Measurements from ENCODE around the gene PTPRU. TPM values are rescaled to one million over a fixed set of nuclear protein-coding genes. Genes with fewer than 3 reads are reported as not detected.

PTPRU gene
- total and polyA plus RNA-seq, 7 experiments from 2014 or later = 0.17 to 0.42 TPM; not detected in 5

DNA sequence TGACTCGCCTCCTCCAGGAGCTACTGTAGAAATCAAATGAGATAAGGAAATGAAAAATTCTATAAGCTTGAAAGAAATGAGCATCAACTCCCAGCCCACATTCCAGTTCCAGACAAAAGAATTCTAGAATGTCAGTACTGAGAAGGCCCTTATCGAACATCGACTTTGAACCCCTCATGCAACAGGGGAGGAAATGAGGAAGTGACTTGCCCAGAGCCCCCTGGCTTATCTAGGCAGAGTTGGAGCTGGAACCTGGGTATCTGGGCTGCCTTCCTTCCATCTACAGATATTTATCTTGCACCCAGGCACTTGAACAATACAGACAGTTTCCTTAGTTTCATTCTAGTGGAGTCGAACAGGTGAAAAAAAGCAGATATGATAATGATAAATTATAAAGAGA is 27.9 kb upstream of the PTPRU start:
- Histone ChIP-seq H3K4me3 (ENCODE audit: low read length) (no peak overlapping the region), H3K27ac (ENCODE audit: low read depth, low read length) (no peak overlapping the region), H3K36me3 (ENCODE audit: control insufficient read depth in 2 of 3, insufficient read depth in 3 of 3, low read length in 3 of 3) (peaks cover 0 to 54% (median 0%) of the 10 kb centered on the region in 3 experiments), H3K27me3 (ENCODE audit: control insufficient read depth in 2 of 2, insufficient read depth in 2 of 2, low read length in 2 of 2) (no peaks in the 10 kb centered on the region), H3K4me1 (ENCODE audit: control insufficient read depth in 2 of 2, insufficient read depth in 2 of 2, low read length in 2 of 2) (no peaks in the 10 kb centered on the region), H3K9me3 (ENCODE audit: control insufficient read depth in 2 of 3, low read length in 3 of 3) (no peaks in the 10 kb centered on the region)
- Mint-ChIP-seq H3K4me1 (peaks cover 0 to 4% (median 0%) of the 10 kb centered on the region in 7 donors), H3K27ac (no peak overlapping the region), H3K4me3 (no peak overlapping the region), H3K9me3 (peaks cover 0 to 2% (median 0%) of the 10 kb centered on the region in 11 donors), H3K36me3 (peaks cover 5 to 33% (median 13%) of the 10 kb centered on the region in 5 donors), H3K27me3 (no peaks in the 10 kb centered on the region)
- ChIA-PET POLR2A (no interaction called here), CTCF (interaction anchor here (0.7 kb wide), 1 partner anchor 1501 kb away, joined by 3 read pairs; no protein-coding TSS in a partner anchor)
- ATAC-seq (no peak), DNase-seq (no peak)
- intact Hi-C loops (cut with micrococcal nuclease) = no loop called here

DNA sequence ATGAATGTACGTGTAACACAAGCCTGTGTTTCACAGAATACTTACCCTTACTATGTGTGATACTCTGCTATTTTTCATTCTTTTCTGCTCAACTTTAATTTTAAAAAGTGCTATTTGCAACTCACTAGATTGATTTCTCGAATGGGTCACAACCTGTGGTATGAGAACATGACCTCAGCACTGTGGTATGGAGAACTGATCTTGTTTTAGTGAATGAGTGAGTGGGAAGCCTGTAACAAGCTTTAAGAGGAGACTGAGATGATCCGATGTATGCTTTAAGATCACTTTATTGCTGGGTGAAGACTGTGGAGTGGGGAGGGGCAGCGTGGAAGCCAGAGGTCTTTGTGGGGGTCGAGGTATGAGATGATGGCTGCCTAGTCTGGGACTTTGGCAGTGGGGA is 27.1 kb upstream of the PTPRU start:
- intact Hi-C loops (cut with micrococcal nuclease) = no loop called here
- H3K27ac ChIP-seq (ENCODE audit: low read depth, low read length) = no peak overlapping the region
- H3K27me3 ChIP-seq (ENCODE audit: control insufficient read depth in 2 of 2, insufficient read depth in 2 of 2, low read length in 2 of 2) = no peaks in the 10 kb centered on the region
- POLR2A ChIA-PET = no interaction called here
- DNase-seq (no peak), ATAC-seq (no peak)
- peaks cover 0 to 2% (median 0%) of the 10 kb centered on the region in 11 donors for H3K9me3 Mint-ChIP-seq
- no peak overlapping the region for H3K4me3 Mint-ChIP-seq
- peaks cover 0 to 53% (median 0%) of the 10 kb centered on the region in 3 experiments for H3K36me3 ChIP-seq (ENCODE audit: control insufficient read depth in 2 of 3, insufficient read depth in 3 of 3, low read length in 3 of 3)
- H3K36me3 Mint-ChIP-seq = peaks cover 5 to 32% (median 17%) of the 10 kb centered on the region in 5 donors
- CTCF ChIA-PET = no interaction called here
- no peaks in the 10 kb centered on the region for H3K4me1 ChIP-seq (ENCODE audit: control insufficient read depth in 2 of 2, insufficient read depth in 2 of 2, low read length in 2 of 2)
- no peaks in the 10 kb centered on the region for H3K9me3 ChIP-seq (ENCODE audit: control insufficient read depth in 2 of 3, low read length in 3 of 3)
- H3K4me3 ChIP-seq (ENCODE audit: low read length) = no peak overlapping the region
- H3K4me1 Mint-ChIP-seq = peaks cover 0 to 4% (median 0%) of the 10 kb centered on the region in 7 donors
- no peaks in the 10 kb centered on the region for H3K27me3 Mint-ChIP-seq
- H3K27ac Mint-ChIP-seq = no peak overlapping the region

DNA sequence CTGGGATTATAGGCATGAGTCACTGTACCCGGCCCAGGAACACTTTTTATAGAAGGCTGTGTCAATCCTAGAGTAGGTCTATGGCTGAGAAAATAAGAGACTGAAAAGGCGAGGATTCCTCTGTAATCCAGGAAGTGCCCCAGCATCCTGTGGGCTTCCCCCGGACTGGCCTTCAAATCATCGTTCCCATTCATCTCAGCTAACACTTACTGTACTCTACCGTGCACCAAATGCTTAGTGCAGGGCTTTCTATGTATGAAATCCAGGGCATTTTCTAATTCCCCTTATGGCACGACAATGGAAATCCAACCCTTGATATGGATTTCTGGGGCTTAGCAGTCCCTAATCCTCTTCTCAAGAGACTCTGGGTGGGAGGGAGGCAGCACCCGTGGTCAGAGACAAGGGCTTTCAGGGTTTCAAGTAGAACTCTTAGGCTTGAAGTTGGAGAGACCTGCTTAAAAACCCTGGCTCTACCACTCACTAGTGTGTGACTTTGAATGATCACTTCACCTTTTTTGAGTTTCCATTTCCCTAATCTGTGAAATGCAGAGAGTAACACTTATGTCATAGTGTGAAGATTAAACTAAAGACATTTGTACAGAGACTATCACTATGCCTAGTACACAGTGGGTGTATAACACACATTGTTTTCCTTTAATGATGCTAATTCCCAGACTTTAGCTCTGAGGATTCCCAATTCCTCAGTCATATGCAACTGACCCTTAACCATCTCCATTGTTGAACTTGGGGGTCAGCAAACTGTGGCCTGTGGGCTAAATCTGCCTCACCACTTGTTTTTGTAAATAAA is 25.8 kb upstream of the PTPRU start:
- Mint-ChIP-seq H3K27ac (no peak overlapping the region), H3K4me3 (no peak overlapping the region), H3K27me3 (no peaks in the 10 kb centered on the region), H3K9me3 (peaks cover 0 to 2% (median 0%) of the 10 kb centered on the region in 11 donors), H3K36me3 (peaks cover 7 to 37% (median 22%) of the 10 kb centered on the region in 5 donors), H3K4me1 (peaks cover 0 to 4% (median 0%) of the 10 kb centered on the region in 7 donors)
- H3K27ac ChIP-seq (ENCODE audit: low read depth, low read length) = no peak overlapping the region
- H3K36me3 ChIP-seq (ENCODE audit: control insufficient read depth in 2 of 3, insufficient read depth in 3 of 3, low read length in 3 of 3) = peaks cover 0 to 56% (median 0%) of the 10 kb centered on the region in 3 experiments
- H3K27me3 ChIP-seq (ENCODE audit: control insufficient read depth in 2 of 2, insufficient read depth in 2 of 2, low read length in 2 of 2) = no peaks in the 10 kb centered on the region
- intact Hi-C loops (cut with micrococcal nuclease) = no loop called here
- ChIA-PET CTCF (no interaction called here), POLR2A (no interaction called here)
- no peak for DNase-seq
- no peak overlapping the region for H3K4me3 ChIP-seq (ENCODE audit: low read length)
- H3K4me1 ChIP-seq (ENCODE audit: control insufficient read depth in 2 of 2, insufficient read depth in 2 of 2, low read length in 2 of 2) = no peaks in the 10 kb centered on the region
- no peak for ATAC-seq
- no peaks in the 10 kb centered on the region for H3K9me3 ChIP-seq (ENCODE audit: control insufficient read depth in 2 of 3, low read length in 3 of 3)

DNA sequence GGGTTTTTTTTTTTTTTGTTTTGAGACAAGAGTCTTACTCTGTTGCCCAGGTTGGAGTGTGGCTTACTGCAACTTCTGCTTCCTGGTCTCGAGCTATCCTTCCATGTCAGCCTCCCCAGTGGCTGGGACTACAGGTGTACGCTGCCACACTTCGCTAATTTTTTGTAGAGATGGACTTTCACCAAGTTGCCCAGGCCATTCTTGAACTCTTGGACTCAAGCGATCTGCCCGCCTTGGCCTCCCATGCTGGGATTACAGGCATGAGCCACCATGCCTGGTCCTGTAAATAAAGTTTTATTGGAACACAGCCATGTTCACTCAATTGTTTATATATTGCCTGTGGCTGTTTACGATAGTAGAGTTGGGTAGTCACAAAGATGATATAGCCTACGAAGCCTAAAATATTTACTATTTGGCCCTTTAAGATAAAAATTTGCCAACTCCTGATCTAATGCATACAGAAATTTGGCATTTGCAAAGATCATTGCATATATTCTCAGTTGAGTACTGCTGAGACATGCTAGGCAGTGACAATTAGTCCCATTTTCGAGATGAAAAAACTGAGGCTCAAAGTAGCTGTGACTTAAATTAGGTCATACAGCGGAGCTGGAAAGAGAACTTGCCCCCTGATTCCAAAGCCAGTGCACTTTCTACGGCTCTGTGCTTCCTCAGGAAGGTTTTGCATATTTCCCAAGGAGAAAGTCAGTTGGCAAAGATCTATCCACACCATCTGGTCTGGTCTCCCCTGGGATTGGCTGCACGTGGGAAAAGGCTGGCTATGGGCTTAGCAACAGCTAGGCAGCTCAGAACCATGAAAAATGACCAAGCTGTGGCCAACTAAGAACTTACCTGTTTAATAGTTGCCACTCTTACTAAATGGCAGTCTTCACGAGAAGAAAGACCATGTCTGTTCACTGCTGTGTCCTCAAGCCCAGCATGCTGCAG is 25.0 kb upstream of the PTPRU start:
- H3K4me1 Mint-ChIP-seq = peaks cover 0 to 2% (median 0%) of the 10 kb centered on the region in 7 donors
- H3K27me3 ChIP-seq (ENCODE audit: control insufficient read depth in 2 of 2, insufficient read depth in 2 of 2, low read length in 2 of 2) = no peaks in the 10 kb centered on the region
- CTCF ChIA-PET = interaction anchor here (0.9 kb wide), 1 partner anchor 9 kb away, joined by 3 read pairs; no protein-coding TSS in a partner anchor
- H3K27ac Mint-ChIP-seq = no peak overlapping the region
- POLR2A ChIA-PET = no interaction called here
- intact Hi-C loops (cut with micrococcal nuclease) = no loop called here
- DNase-seq (no peak), ATAC-seq (no peak)
- peaks cover 0 to 56% (median 0%) of the 10 kb centered on the region in 3 experiments for H3K36me3 ChIP-seq (ENCODE audit: control insufficient read depth in 2 of 3, insufficient read depth in 3 of 3, low read length in 3 of 3)
- no peaks in the 10 kb centered on the region for H3K27me3 Mint-ChIP-seq
- no peaks in the 10 kb centered on the region for H3K9me3 ChIP-seq (ENCODE audit: control insufficient read depth in 2 of 3, low read length in 3 of 3)
- no peaks in the 10 kb centered on the region for H3K4me1 ChIP-seq (ENCODE audit: control insufficient read depth in 2 of 2, insufficient read depth in 2 of 2, low read length in 2 of 2)
- no peak overlapping the region for H3K4me3 Mint-ChIP-seq
- H3K4me3 ChIP-seq (ENCODE audit: low read length) = no peak overlapping the region
- peaks cover 9 to 31% (median 19%) of the 10 kb centered on the region in 5 donors for H3K36me3 Mint-ChIP-seq
- peaks cover 0 to 2% (median 0%) of the 10 kb centered on the region in 11 donors for H3K9me3 Mint-ChIP-seq
- H3K27ac ChIP-seq (ENCODE audit: low read depth, low read length) = no peak overlapping the region

DNA sequence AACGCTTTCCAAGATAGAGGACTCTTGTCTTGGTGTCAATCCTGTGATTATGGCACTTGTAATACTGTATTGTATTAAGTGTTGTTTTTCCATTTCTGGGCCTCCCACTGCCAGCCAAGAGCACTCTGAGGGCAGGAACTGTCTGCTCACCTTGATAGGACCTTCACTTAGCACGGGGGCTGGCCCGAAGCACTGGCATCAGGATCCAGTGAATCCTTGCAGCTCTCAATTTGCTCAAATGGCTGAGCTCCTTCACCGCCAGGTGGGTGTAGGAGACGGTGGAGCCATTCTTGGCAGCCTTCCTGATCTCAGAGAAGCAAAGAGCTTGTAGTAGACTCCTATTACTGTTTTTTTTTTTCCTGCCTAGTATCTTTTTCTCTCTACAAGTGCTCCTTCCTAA is 23.3 kb upstream of the PTPRU start:
- H3K4me3 ChIP-seq (ENCODE audit: low read length) = no peak overlapping the region
- Mint-ChIP-seq H3K27ac (no peak overlapping the region), H3K27me3 (no peaks in the 10 kb centered on the region), H3K4me3 (no peak overlapping the region), H3K4me1 (peaks cover 0 to 2% (median 0%) of the 10 kb centered on the region in 7 donors), H3K36me3 (peaks cover 9 to 33% (median 19%) of the 10 kb centered on the region in 5 donors), H3K9me3 (peaks cover 0 to 2% (median 0%) of the 10 kb centered on the region in 11 donors)
- no peaks in the 10 kb centered on the region for H3K4me1 ChIP-seq (ENCODE audit: control insufficient read depth in 2 of 2, insufficient read depth in 2 of 2, low read length in 2 of 2)
- ChIA-PET POLR2A (no interaction called here), CTCF (no interaction called here)
- H3K27me3 ChIP-seq (ENCODE audit: control insufficient read depth in 2 of 2, insufficient read depth in 2 of 2, low read length in 2 of 2) = no peaks in the 10 kb centered on the region
- peaks cover 0 to 49% (median 0%) of the 10 kb centered on the region in 3 experiments for H3K36me3 ChIP-seq (ENCODE audit: control insufficient read depth in 2 of 3, insufficient read depth in 3 of 3, low read length in 3 of 3)
- ATAC-seq (no peak), DNase-seq (no peak)
- intact Hi-C loops (cut with micrococcal nuclease) = no loop called here
- H3K27ac ChIP-seq (ENCODE audit: low read depth, low read length) = no peak overlapping the region
- H3K9me3 ChIP-seq (ENCODE audit: control insufficient read depth in 2 of 3, low read length in 3 of 3) = no peaks in the 10 kb centered on the region

DNA sequence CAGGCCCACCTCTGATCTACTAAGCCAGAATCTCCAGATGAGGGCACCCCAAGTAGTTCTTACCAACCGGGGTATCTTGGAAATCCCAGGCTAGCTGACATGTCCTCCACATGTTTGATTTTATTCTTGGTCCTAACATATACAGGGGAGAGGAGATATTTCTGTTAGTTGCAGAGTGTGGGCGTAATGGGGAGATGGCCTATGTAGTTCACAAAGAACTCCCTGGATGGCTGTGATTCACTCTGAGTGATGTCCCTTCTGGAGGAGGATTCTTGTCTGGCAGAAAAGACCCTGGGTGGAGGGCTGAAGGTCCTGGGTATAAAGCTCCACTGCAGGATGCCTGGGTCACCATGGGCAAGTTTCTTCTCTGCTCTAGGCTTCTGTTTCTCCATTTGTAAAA is 18.7 kb upstream of the PTPRU start:
- no peak overlapping the region for H3K4me3 Mint-ChIP-seq
- H3K4me3 ChIP-seq (ENCODE audit: low read length) = no peak overlapping the region
- H3K4me1 Mint-ChIP-seq = peaks cover 0 to 4% (median 0%) of the 10 kb centered on the region in 7 donors
- H3K9me3 Mint-ChIP-seq = no peaks in the 10 kb centered on the region
- H3K36me3 Mint-ChIP-seq = peaks cover 8 to 36% (median 15%) of the 10 kb centered on the region in 5 donors
- POLR2A ChIA-PET = interaction anchor here (1.1 kb wide), 1 partner anchor 12 kb away, joined by 3 read pairs; no protein-coding TSS in a partner anchor
- ATAC-seq = no peak
- no peak overlapping the region for H3K27ac ChIP-seq (ENCODE audit: low read depth, low read length)
- DNase-seq = no peak
- intact Hi-C loops (cut with micrococcal nuclease) = no loop called here
- peaks cover 0 to 27% (median 0%) of the 10 kb centered on the region in 3 experiments for H3K36me3 ChIP-seq (ENCODE audit: control insufficient read depth in 2 of 3, insufficient read depth in 3 of 3, low read length in 3 of 3)
- H3K27ac Mint-ChIP-seq = peak overlapping the region in 1 of 9 donors; percentile 11
- H3K4me1 ChIP-seq (ENCODE audit: control insufficient read depth in 2 of 2, insufficient read depth in 2 of 2, low read length in 2 of 2) = no peaks in the 10 kb centered on the region
- H3K27me3 Mint-ChIP-seq = no peaks in the 10 kb centered on the region
- no peaks in the 10 kb centered on the region for H3K27me3 ChIP-seq (ENCODE audit: control insufficient read depth in 2 of 2, insufficient read depth in 2 of 2, low read length in 2 of 2)
- CTCF ChIA-PET = no interaction called here
- H3K9me3 ChIP-seq (ENCODE audit: control insufficient read depth in 2 of 3, low read length in 3 of 3) = no peaks in the 10 kb centered on the region

Data from naive thymus-derived CD4-positive, alpha-beta T cell (primary cell).